Transverse colon (tissue), 4 donors: ENCODE measurements around the gene CAPN6. TPM values are rescaled to one million over a fixed set of nuclear protein-coding genes. Genes with fewer than 3 reads are reported as not detected.

ENCODE experiments used
- DNase-seq: peaks from one replicate; pipeline ENCODE4 v3.0.0-alpha.2; 2019
- H3K27ac ChIP-seq, 4 donors: fragments of 200-600 bp; sonication (generic); 2 replicates each; pipeline ENCODE4 v1.5.1; 2016 to 2018; ENCODE audit warnings: inconsistent platforms in 4 of 4
- H3K27me3 ChIP-seq: fragments of 200-600 bp; sonication (generic); 2 replicates; pipeline ENCODE4 v1.5.1; 2017; ENCODE audit warnings: inconsistent platforms
- H3K36me3 ChIP-seq, 4 donors: fragments of 200-600 bp; sonication (generic); 2 replicates each; pipeline ENCODE4 v1.5.1; 2017 to 2019; ENCODE audit warnings: inconsistent platforms in 4 of 4
- H3K4me1 ChIP-seq, 4 donors: fragments of 200-600 bp; sonication (generic); 2 replicates each; pipeline ENCODE4 v1.5.1; 2017 to 2020; ENCODE audit warnings: inconsistent platforms in 4 of 4
- H3K4me3 ChIP-seq, 4 donors: fragments of 200-600 bp; sonication (generic); 1 replicate in 1 of 4; 2 replicates in 3 of 4; pipeline versions ENCODE4 v1.5.1 to v1.6.1; 2017 to 2019; ENCODE audit warnings: inconsistent platforms in 4 of 4
- H3K9me3 ChIP-seq, 2 donors: fragments of 200-600 bp; sonication (generic); 2 replicates each; pipeline ENCODE4 v1.5.1; 2017 to 2019; ENCODE audit warnings: inconsistent platforms in 2 of 2
- CTCF ChIP-seq, 5 experiments: fragments of 200-600 bp in 3 of 5; fragments of 450-650 bp in 2 of 5; sonication (generic) in 3 of 5; IDR thresholded peaks; 1 replicate in 2 of 5; 2 replicates in 3 of 5; pipeline ENCODE4 v1.5.1; 2016 to 2017; ENCODE audit warnings: antibody characterized with exemption in 5 of 5, inconsistent platforms in 3 of 5, mild to moderate bottlenecking in 2 of 5, moderate library complexity in 1 of 5
- EP300 ChIP-seq: sonication (generic); formaldehyde crosslinking; IDR thresholded peaks from one replicate; pipeline ENCODE4 v1.6.1; 2017; ENCODE audit warnings: antibody characterized with exemption, low read depth
- POLR2A ChIP-seq: fragments of 450-650 bp; IDR thresholded peaks from one replicate; pipeline ENCODE4 v1.6.1; 2016; ENCODE audit warnings: antibody characterized with exemption, mild to moderate bottlenecking, moderate library complexity
- POLR2AphosphoS5 ChIP-seq, 3 donors: sonication (generic); formaldehyde crosslinking; IDR thresholded peaks; one replicate each; pipeline ENCODE4 v1.6.1; 2016; ENCODE audit warnings: antibody characterized with exemption in 3 of 3
- WGBS, 2 donors: methylation state at CpG; one replicate each; pipeline ENCODE4 v1.1.5; 2018; ENCODE audit warnings: low coverage in 1 of 2; 5-methylcytosine and 5-hydroxymethylcytosine counted together
- in situ Hi-C, 4 donors: fragments of 200-750 bp; cut with MboI; loops; one replicate each; pipeline versions ENCODE4 v1.15.0 to v1.15.1; 2017; ENCODE audit warnings: low sequenced_read_pairs in 3 of 4, low pct_ligation_motif_present in 1 of 4, low pct_unique_long_range_greater_than_20kb in 1 of 4
- intact Hi-C: fragments of 100-400 bp; cut with DNase I; formaldehyde crosslinking; loops from one replicate; pipeline ENCODE4 v1.15.1; 2023; ENCODE audit warnings: low total_unique reads
- total RNA-seq, 4 donors: library from RNA; depleted of rRNA; stranded (reverse); fragments of >200 nt; gene quantifications; one replicate each; pipeline ENCODE4 v1.1.0, GENCODE V29; 2016

CAPN6 gene
- total RNA-seq, 4 donors from 2014 or later = 1.1 to 6.7 (median 1.6) TPM

- Histone ChIP-seq H3K36me3 (no peaks in the 10 kb centered on the region), H3K4me3 (no peak overlapping the region), H3K9me3 (no peaks in the 10 kb centered on the region), H3K4me1 (no peaks in the 10 kb centered on the region), H3K27me3 (no peaks in the 10 kb centered on the region), H3K27ac (no peak overlapping the region)
- intact Hi-C loops = no loop called here
- TF ChIP-seq POLR2AphosphoS5 (IDR thresholded peaks at IDR 0.05) (no peak), CTCF (IDR thresholded peaks at IDR 0.05) (no peak), POLR2A (no peak), EP300 (no peak)
- WGBS, 2 donors = 43 to 58% methylated on average over 3 of the region's 3 CpGs
- in situ Hi-C loops = no loop called here
- DNase-seq = no peak
Observed at GRCh38 chrX:111308039-111308438, 37.8 kb upstream of the CAPN6 start.

- in situ Hi-C loops (no loop called here), intact Hi-C loops (no loop called here)
- Histone ChIP-seq H3K4me1 (no peaks in the 10 kb centered on the region), H3K27me3 (no peaks in the 10 kb centered on the region), H3K36me3 (no peaks in the 10 kb centered on the region), H3K27ac (no peak overlapping the region), H3K4me3 (no peak overlapping the region), H3K9me3 (no peaks in the 10 kb centered on the region)
- 31% methylated on average over 2 of the region's 2 CpGs; no CpG with 5 or more reads in 1 of the 2 donors for WGBS, 2 donors
- DNase-seq = no peak
- TF ChIP-seq CTCF (IDR thresholded peaks at IDR 0.05) (no peak), POLR2AphosphoS5 (IDR thresholded peaks at IDR 0.05) (no peak), EP300 (no peak), POLR2A (no peak)
Observed at GRCh38 chrX:111302284-111302683, 32.0 kb upstream of the CAPN6 start.

GRCh38 chrX:111288841-111289240 lies 18.6 kb upstream of the CAPN6 start:
- in situ Hi-C loops (loop anchor here in 1 of 4 donors (25.0 kb wide), 1 partner anchor 102 kb away; no protein-coding TSS in a partner anchor), intact Hi-C loops (no loop called here)
- 71% methylated on average over 3 of the region's 3 CpGs; no CpG with 5 or more reads in 1 of the 2 donors for WGBS, 2 donors
- DNase-seq = no peak
- Histone ChIP-seq H3K27me3 (no peaks in the 10 kb centered on the region), H3K36me3 (no peaks in the 10 kb centered on the region), H3K9me3 (no peaks in the 10 kb centered on the region), H3K4me3 (no peak overlapping the region), H3K4me1 (no peaks in the 10 kb centered on the region), H3K27ac (no peak overlapping the region)
- no peak for TF ChIP-seq POLR2A
- TF ChIP-seq POLR2AphosphoS5 (IDR thresholded peaks at IDR 0.05) = no peak
- no peak for TF ChIP-seq CTCF (IDR thresholded peaks at IDR 0.05)

- Histone ChIP-seq H3K4me3 (no peak overlapping the region), H3K27ac (no peak overlapping the region), H3K9me3 (no peaks in the 10 kb centered on the region), H3K4me1 (no peaks in the 10 kb centered on the region), H3K36me3 (no peaks in the 10 kb centered on the region), H3K27me3 (no peaks in the 10 kb centered on the region)
- in situ Hi-C loops = loop anchor here in 1 of 4 donors (25.0 kb wide), 1 partner anchor 97 kb away; no protein-coding TSS in a partner anchor
- DNase-seq = no peak
- intact Hi-C loops = no loop called here
- 38 to 40% methylated on average over 1 to 8 of the region's 8 CpGs for WGBS, 2 donors
- TF ChIP-seq CTCF (IDR thresholded peaks at IDR 0.05) (no peak), POLR2A (no peak), POLR2AphosphoS5 (IDR thresholded peaks at IDR 0.05) (no peak), EP300 (no peak)
Observed at GRCh38 chrX:111284631-111285293, 14.5 kb upstream of the CAPN6 start.
